ENCODE data around the gene POMT2.

GRCh38 chr14:77264466-77265186, 56.1 kb downstream of the POMT2 start:
- TF ChIP-seq GLIS3 (CRISPR knock-in tag; IDR thresholded peaks at IDR 0.05) (no peak), BACH2 (CRISPR knock-in tag; IDR thresholded peaks at IDR 0.05; ENCODE audit: borderline replicate concordance) (no peak), CSDC2 (CRISPR knock-in tag; IDR thresholded peaks at IDR 0.05) (no peak), PPARA (CRISPR knock-in tag; IDR thresholded peaks at IDR 0.05; ENCODE audit: borderline replicate concordance) (no peak), ARNTL (CRISPR knock-in tag; IDR thresholded peaks at IDR 0.05; ENCODE audit: borderline replicate concordance, low read depth) (no peak), PATZ1 (CRISPR knock-in tag; IDR thresholded peaks at IDR 0.05; ENCODE audit: borderline replicate concordance) (no peak), OSR1 (CRISPR knock-in tag; IDR thresholded peaks at IDR 0.05) (no peak)

Data from SK-N-SH treated with all-trans-retinoic acid at 6 μM for 48 hours (cell line).